OCI-M1 (cell line): ENCODE data around the gene WDR55.
"Not testable (repeated sequence)": the region's sequence is repeated elsewhere in the genome, so short reads cannot be mapped to it uniquely, and the experiment has no call there.

Experiments
- DNase-seq: peaks from one replicate; lab custom pipeline; 2025; lab: John Stamatoyannopoulos, UW

The WDR55 gene

GRCh38 chr5:140658870-140659269, 5.8 kb upstream of the WDR55 start:
- no peak for DNase-seq

- DNase-seq, result not testable (repeated sequence)
These were observed 4.3 kb upstream of the WDR55 start for GRCh38 chr5:140660371-140660770.

- DNase-seq, result no peak
These were observed 710 bp upstream of the WDR55 start for GRCh38 chr5:140664030-140664358.

GRCh38 chr5:140671035-140671434, 6.3 kb downstream of the WDR55 start:
- not testable (repeated sequence) for DNase-seq

DNA sequence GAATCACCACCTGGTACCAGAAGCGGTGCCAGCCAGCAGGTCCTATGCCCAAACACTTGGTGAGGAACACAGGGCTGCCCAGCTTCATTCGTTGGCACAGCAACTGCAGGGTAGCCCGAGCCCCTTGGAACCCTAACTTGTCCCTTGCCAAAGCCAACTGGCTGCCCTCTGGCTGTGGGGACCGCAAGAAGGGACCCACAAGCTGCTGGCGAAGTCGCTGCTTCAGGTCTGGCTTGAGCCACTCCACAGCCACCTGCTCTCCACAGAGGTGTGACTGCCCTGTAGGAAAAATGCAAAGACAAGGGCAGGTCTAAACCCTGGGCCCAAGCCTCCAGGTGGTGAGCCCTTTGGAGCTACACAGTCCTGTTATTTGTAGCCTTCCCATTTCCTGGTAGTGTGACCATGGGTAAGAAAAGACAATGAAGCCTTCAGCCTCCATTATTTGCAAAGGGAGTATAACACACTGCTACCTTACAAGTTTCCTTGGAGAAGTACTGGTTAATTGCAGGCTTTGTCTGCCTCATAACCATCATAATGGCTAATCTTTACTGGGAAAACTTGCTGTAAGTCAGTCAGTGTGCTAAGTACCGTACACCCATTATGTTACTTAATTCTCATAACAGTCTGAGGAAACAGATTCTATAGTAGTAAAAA, 6.9 kb downstream of the WDR55 start:
- no peak for DNase-seq

DNA sequence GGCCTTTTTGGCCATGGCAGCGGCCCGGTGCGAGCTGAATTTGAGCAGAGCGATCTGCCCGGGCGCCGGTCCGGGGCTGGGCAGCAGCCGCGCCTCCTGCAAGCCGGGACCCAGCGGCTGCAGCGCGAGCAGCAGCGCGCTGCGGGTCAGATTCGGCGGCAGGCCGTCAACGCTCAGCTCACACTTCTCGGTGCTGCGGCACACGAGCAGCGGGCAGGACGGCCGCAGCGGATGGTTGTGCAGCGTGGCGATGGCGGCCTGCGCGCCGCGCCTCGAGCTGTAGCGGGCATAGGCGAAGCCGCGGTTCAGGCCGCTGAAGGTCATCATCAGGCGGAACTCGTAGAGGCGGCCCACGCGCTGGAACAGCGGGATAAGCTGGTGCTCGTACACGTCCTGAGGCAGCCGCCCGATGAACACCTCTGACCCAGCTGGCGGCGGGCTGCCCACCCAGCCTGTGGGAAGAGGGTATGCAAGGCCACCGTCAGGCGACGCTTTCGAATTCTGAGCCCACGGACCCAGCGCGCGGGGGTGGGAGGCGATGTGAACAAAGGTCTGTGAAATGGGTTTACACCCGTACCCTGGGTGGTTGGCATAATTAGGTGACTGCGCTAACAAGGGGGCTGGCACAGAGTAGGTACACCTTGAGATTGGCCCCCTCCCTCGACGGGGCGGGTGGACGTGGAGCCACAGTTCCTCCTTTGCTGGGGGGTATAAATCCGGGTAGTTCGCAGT, 7.9 kb downstream of the WDR55 start:
- no peak for DNase-seq

DNA sequence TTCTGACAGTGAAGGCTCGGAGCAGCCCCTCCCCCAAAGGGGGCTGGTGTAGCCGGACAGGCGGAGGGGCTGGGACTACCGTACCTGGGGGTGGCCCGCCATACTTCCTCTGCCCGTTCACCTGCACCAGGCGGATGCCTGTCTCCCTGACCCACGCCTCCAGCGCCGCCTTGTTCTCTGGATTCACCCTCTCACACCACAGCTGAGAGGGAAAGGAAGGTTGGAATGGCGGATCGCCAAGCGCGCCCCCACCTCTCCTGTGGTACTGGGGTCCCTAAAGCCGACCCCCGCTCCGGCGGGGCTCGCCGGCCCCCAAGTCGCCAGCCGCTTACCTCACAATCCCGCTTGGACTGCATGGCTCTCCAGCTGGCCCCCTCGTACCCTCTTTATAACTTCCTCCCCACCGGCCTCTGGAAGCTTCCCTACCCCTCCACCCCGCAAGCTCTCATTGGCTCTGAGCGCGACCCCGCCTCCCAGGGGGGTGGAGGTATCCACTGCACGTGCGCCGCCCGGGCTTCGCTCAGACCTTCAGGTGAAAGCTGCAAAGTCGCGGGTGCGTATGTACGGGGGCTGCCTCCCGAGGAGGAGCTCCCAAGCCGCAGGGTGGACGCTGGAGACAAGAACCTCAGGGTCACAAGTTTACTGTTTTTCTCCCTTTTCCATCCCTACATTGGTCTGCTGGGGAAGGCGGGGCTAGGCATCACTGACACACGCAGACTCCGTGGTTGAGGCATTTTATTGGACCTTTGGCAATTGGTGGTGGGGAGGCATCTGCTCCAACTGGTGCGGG, 8.7 kb downstream of the WDR55 start, which contains the start of gene DND1:
Gene DND1, minus strand, starts transcription at position 390 of the 790 bp plus-strand sequence. Its CDS starts 34 bp downstream, at position 356.
- DNase-seq, result no peak

DNA sequence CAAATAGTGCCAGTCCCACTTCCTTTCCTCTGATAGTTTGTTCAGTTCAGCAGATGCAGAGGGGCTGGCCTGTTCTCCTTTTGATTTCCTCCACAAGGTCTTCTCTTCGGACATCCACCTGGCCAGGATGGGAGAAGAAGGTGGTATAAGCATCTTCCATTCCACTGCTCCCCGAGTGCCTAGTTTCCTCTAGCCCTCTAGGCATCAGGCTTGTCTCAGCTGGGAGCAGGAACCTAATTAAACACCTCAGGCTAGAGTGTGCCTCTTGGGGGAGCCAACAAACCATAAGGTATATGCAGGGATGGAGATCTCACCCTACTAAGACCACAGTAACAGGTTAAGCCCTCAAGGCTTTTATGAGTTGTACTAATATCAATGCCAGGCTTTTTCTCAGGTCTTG, 9.5 kb downstream of the WDR55 start:
- DNase-seq, result no peak

DNA sequence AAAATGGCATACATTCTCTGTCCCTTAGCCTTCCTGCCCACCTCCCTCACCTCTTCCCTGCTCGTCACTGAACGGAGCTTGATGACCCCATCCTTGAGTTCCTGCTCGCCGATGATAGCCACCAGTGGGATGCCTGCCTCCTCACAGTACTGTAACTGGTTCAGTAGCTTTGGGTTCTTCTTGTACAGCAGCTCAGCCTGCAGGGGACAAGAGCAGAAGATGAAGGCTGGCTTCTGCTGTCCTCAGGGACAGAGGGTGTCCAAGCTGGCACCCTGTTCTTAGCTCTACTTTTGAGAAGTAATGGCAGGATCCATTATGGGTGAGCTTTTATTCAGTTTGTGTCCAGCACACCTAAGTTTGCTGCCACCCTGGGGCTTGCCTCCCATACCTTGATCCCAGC, 9.9 kb downstream of the WDR55 start:
- DNase-seq, result no peak

DNA sequence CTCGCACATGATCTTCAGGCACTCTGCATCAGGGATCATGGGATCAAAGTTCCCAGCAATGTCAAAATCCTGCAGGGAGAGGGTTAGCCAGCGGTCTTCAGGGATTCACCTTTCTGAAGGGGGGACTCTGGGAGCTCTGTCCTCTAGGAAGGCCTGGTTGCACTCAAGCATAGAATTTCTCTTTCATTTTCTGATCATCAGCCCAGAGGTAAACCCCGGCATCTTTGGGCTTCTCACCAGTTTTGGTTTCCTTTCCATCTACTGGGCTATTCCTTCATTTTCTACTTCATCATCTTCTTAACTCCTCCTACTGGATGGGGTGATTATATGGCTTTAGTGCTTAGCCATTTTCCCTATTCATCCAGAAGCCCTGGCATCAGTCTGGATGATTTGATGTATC, 13.2 kb downstream of the WDR55 start:
- DNase-seq, result no peak

DNA sequence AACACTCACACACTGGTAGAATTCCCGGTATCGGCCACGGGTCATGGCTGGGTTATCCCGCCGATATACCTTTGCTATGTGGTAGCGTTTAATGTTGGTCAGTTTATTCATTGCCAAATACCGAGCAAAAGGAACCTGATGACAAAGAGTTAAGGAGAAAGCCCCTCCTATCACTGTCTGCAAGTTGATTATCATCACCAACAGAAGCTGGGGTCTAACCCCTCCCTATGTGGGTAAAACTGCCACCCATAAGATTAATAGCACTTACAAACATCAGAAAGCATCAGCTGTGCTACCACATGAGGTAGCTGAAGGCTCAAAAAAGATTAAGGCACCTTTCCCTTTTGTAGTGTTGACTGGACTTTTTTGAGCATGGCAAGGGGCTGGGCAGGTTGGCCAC, 14.3 kb downstream of the WDR55 start:
- DNase-seq, result peak; percentile 89

GRCh38 chr5:140690376-140690932, 25.8 kb downstream of the WDR55 start:
- no peak for DNase-seq

DNA sequence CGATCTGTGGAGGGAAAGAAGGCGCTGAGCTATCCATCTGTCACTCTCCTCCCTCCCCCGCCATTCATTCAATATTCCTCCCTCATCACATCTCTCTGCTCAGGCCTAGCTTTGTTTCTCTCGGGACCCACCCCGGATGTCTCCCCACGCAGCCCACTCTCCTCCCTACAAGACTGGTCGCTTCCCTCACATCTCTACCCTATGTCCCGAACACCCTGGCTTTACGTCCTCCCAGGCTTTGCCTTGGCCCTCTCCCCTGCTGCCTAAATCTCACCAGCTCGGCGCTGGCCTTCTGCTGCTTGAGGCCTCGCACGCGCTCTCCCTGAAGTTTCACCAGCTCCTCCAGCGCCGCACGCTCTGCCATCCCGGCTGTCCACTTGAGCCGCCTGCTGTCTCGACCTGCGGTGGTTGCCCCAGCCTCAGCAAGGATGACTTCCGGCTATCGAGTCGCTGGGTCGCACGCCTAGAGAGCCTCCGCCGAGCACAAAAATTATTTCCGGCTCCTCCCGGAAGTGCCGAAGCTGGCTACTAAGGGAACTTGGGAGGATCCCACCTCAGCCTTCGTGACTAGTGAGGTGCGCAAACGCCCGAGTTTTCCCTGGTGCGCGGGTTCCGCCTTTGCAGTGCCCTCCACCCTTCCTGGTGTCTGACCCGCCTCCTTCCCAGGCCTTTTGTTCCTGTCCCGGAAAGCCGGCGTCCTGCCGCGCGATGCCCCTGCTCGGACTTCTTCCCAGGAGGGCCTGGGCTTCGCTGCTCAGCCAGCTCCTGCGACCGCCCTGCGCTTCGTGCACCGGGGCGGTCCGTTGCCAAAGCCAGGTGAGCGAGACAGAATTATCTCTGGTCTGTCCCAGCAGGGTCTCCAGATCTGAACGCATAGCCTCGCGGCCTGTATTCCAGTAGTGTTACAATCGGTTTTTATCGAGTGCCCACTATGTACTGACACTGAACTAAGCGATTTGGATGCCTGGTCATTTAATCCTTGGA, 26.5 kb downstream of the WDR55 start, which contains the start of the genes HARS1 and HARS2:
Gene HARS1, minus strand, starts transcription at position 430 of the 984 bp plus-strand sequence. Its CDS starts 66 bp downstream, at position 364.
Gene HARS2, plus strand, starts transcription at position 515 of the 984 bp plus-strand sequence. Its CDS starts 194 bp downstream, at position 709.
- peak; percentile 96 for DNase-seq

GRCh38 chr5:140694276-140694675, 29.6 kb downstream of the WDR55 start:
- DNase-seq, result no peak

GRCh38 chr5:140696891-140697492, 32.3 kb downstream of the WDR55 start:
- DNase-seq, result no peak

GRCh38 chr5:140700177-140701144, 35.8 kb downstream of the WDR55 start, which contains the start of gene ZMAT2:
TSS of gene ZMAT2 (plus strand) at chr5:140700447. CDS start at chr5:140700461, 14 bp downstream.
- DNase-seq, result peak; percentile 98

DNA sequence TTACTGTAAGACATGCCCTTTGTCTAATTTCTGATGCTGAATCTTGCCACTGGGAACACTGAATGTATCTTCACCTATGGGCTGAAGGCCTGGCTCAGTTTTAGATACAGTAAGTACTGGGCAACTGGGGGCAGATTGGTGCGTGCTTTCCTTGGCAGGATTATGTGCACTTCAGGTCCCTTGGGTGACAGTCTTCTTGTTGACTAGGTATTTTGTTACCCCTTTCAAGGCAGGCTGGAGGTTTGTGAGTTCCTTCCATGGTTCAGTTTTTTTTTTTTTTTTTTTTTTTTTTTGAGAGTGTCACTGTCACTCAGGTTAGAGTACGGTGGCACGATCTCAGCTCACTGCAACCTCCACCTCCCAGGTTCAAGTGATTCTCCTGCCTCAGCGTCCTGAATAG, 43.1 kb downstream of the WDR55 start:
- DNase-seq, result no peak

GRCh38 chr5:140708787-140709186, 44.1 kb downstream of the WDR55 start:
- DNase-seq, result not testable (repeated sequence)

GRCh38 chr5:140710899-140711552, 46.3 kb downstream of the WDR55 start:
- DNase-seq, result peak; percentile 99
